Prostate gland (tissue), 2 donors: ENCODE data around the gene DGKG.

Experiments used
- CTCF ChIP-seq, 4 experiments: fragments of 200-600 bp in 2 of 4; fragments of 450-650 bp in 2 of 4; sonication (generic) in 2 of 4; IDR thresholded peaks; 1 replicate in 3 of 4; 2 replicates in 1 of 4; pipeline ENCODE4 v1.5.1; 2016 to 2019; ENCODE audit warnings: antibody characterized with exemption in 4 of 4, mild to moderate bottlenecking in 2 of 4, moderate library complexity in 2 of 4
- POLR2A ChIP-seq: fragments of 450-650 bp; IDR thresholded peaks from one replicate; pipeline ENCODE4 v1.6.1; 2016; ENCODE audit warnings: antibody characterized with exemption, mild to moderate bottlenecking

GRCh38 chr3:186368717-186369116 is 6.7 kb upstream of the DGKG start:
- TF ChIP-seq CTCF (IDR thresholded peaks at IDR 0.05) (no peak), POLR2A (no peak)
